K562 (cell line): ENCODE data around the gene PCDHGC4. TPM values are rescaled to one million over a fixed set of nuclear protein-coding genes. Genes with fewer than 3 reads are reported as not detected.

ENCODE experiments used
- polyA plus RNA-seq, 8 experiments: library from polyadenylated mRNA; depleted of rRNA in 4 of 8; stranded (reverse) in 5 of 8; unstranded in 3 of 8; fragments of >200 nt; fragmentation: Nextera tagmentation in 2 of 8; fragmentation: Illumina TruSeq in 1 of 8; extraction: Ambion mirVana in 2 of 8; extraction: Trizol in 1 of 8; gene quantifications; 2 replicates each; pipeline versions ENCODE4 v1.2.1 to v1.2.3, GENCODE V29; 2011 to 2014; ENCODE audit warnings: inconsistent platforms in 1 of 8, missing spikeins in 1 of 8
- total RNA-seq, 7 experiments: library from RNA; depleted of rRNA in 6 of 7; stranded (reverse); fragments of >200 nt in 6 of 7; fragmentation: Illumina TruSeq in 2 of 7; extraction: Trizol in 2 of 7; gene quantifications; 2 replicates each; pipeline versions ENCODE4 v1.2.1 to v1.2.3, GENCODE V29; 2011 to 2021; ENCODE audit warnings: low replicate concordance in 1 of 7

Gene PCDHGC4
- total and polyA plus RNA-seq, 9 of the 15 experiments (the other 6 are each of a cell fraction or from before 2014, with no cell fraction given) = 0.05 TPM; not detected in 8

Other genes with a start within 250 kb of the PCDHGC4 start
Only the 7 nearest of the 29 such genes appear.
- gene PCDHGB6, start 77.0 kb upstream of the PCDHGC4 start, total RNA-seq (2014; rRNA removed) = 0.09 TPM in 1 of 2 replicates, not detected in the other
- 0.06 and 0.07 TPM in 2 replicates for gene PCDHGB6, start 77.0 kb upstream of the PCDHGC4 start, total RNA-seq (2014; rRNA removed; fragmentation: Illumina TruSeq; extraction: Trizol)
- gene PCDHGB6, start 77.0 kb upstream of the PCDHGC4 start, total RNA-seq (2015; rRNA removed; fragmentation: Illumina TruSeq; extraction: Trizol) = 0.08 and 0.11 TPM in 2 replicates
- 0.11 TPM in 2 replicates for gene PCDHGB6, start 77.0 kb upstream of the PCDHGC4 start, total RNA-seq (2021)
- 0.01 and 0.04 TPM in 2 replicates for gene PCDHGB6, start 77.0 kb upstream of the PCDHGC4 start, polyA plus RNA-seq (2011; rRNA removed)
- gene PCDHGB6, start 77.0 kb upstream of the PCDHGC4 start, polyA plus RNA-seq (2014; fragmentation: Illumina TruSeq; extraction: Trizol) = not detected in 2 replicates
- gene PCDHGB6, start 77.0 kb upstream of the PCDHGC4 start, polyA plus RNA-seq (2014; fragmentation: Nextera tagmentation; extraction: Ambion mirVana) = under 1 TPM; 0.01 to 0.03 TPM
- 0.07 TPM in 1 of 2 replicates, not detected in the other for gene PCDHGB6, start 77.0 kb upstream of the PCDHGC4 start, polyA plus RNA-seq (2014; rRNA removed)
- 0.04 and 0.05 TPM in 2 replicates for gene PCDHGA10, start 72.0 kb upstream of the PCDHGC4 start, total RNA-seq (2014; rRNA removed)
- gene PCDHGA10, start 72.0 kb upstream of the PCDHGC4 start, total RNA-seq (2014; rRNA removed; fragmentation: Illumina TruSeq; extraction: Trizol) = 0.06 and 0.07 TPM in 2 replicates
- gene PCDHGA10, start 72.0 kb upstream of the PCDHGC4 start, total RNA-seq (2015; rRNA removed; fragmentation: Illumina TruSeq; extraction: Trizol) = 0.08 and 0.11 TPM in 2 replicates
- gene PCDHGA10, start 72.0 kb upstream of the PCDHGC4 start, total RNA-seq (2021) = 0.07 and 0.13 TPM in 2 replicates
- 0.03 TPM in 1 of 2 replicates, not detected in the other for gene PCDHGA10, start 72.0 kb upstream of the PCDHGC4 start, polyA plus RNA-seq (2011; rRNA removed)
- gene PCDHGA10, start 72.0 kb upstream of the PCDHGC4 start, polyA plus RNA-seq (2014; fragmentation: Illumina TruSeq; extraction: Trizol) = 0.06 TPM in 1 of 2 replicates, not detected in the other
- under 1 TPM; 0.01 to 0.04 TPM for gene PCDHGA10, start 72.0 kb upstream of the PCDHGC4 start, polyA plus RNA-seq (2014; fragmentation: Nextera tagmentation; extraction: Ambion mirVana)
- gene PCDHGA10, start 72.0 kb upstream of the PCDHGC4 start, polyA plus RNA-seq (2014; rRNA removed) = 0.01 TPM in 1 of 2 replicates, not detected in the other
- 0.04 TPM in 1 of 2 replicates, not detected in the other for gene PCDHGB7, start 67.4 kb upstream of the PCDHGC4 start, total RNA-seq (2014; rRNA removed)
- gene PCDHGB7, start 67.4 kb upstream of the PCDHGC4 start, total RNA-seq (2014; rRNA removed; fragmentation: Illumina TruSeq; extraction: Trizol) = not detected in 2 replicates
- gene PCDHGB7, start 67.4 kb upstream of the PCDHGC4 start, total RNA-seq (2015; rRNA removed; fragmentation: Illumina TruSeq; extraction: Trizol) = 0.08 TPM in 1 of 2 replicates, not detected in the other
- gene PCDHGB7, start 67.4 kb upstream of the PCDHGC4 start, total RNA-seq (2021) = 0.04 and 0.09 TPM in 2 replicates
- gene PCDHGB7, start 67.4 kb upstream of the PCDHGC4 start, polyA plus RNA-seq (2011; rRNA removed) = not detected in 2 replicates
- not detected in 2 replicates for gene PCDHGB7, start 67.4 kb upstream of the PCDHGC4 start, polyA plus RNA-seq (2014; fragmentation: Illumina TruSeq; extraction: Trizol)
- gene PCDHGB7, start 67.4 kb upstream of the PCDHGC4 start, polyA plus RNA-seq (2014; fragmentation: Nextera tagmentation; extraction: Ambion mirVana) = not detected
- not detected in 2 replicates for gene PCDHGB7, start 67.4 kb upstream of the PCDHGC4 start, polyA plus RNA-seq (2014; rRNA removed)
- 0.04 and 0.05 TPM in 2 replicates for gene PCDHGA11, start 64.0 kb upstream of the PCDHGC4 start, total RNA-seq (2014; rRNA removed)
- 0.04 and 0.06 TPM in 2 replicates for gene PCDHGA11, start 64.0 kb upstream of the PCDHGC4 start, total RNA-seq (2014; rRNA removed; fragmentation: Illumina TruSeq; extraction: Trizol)
- gene PCDHGA11, start 64.0 kb upstream of the PCDHGC4 start, total RNA-seq (2015; rRNA removed; fragmentation: Illumina TruSeq; extraction: Trizol) = 0.07 and 0.08 TPM in 2 replicates
- 0.04 TPM in 1 of 2 replicates, not detected in the other for gene PCDHGA11, start 64.0 kb upstream of the PCDHGC4 start, total RNA-seq (2021)
- 0.01 TPM in 1 of 2 replicates, not detected in the other for gene PCDHGA11, start 64.0 kb upstream of the PCDHGC4 start, polyA plus RNA-seq (2011; rRNA removed)
- 0.04 TPM in 1 of 2 replicates, not detected in the other for gene PCDHGA11, start 64.0 kb upstream of the PCDHGC4 start, polyA plus RNA-seq (2014; fragmentation: Illumina TruSeq; extraction: Trizol)
- not detected for gene PCDHGA11, start 64.0 kb upstream of the PCDHGC4 start, polyA plus RNA-seq (2014; fragmentation: Nextera tagmentation; extraction: Ambion mirVana)
- not detected in 2 replicates for gene PCDHGA11, start 64.0 kb upstream of the PCDHGC4 start, polyA plus RNA-seq (2014; rRNA removed)
- not detected in 2 replicates for gene PCDHGA12, start 54.5 kb upstream of the PCDHGC4 start, total RNA-seq (2014; rRNA removed)
- gene PCDHGA12, start 54.5 kb upstream of the PCDHGC4 start, total RNA-seq (2014; rRNA removed; fragmentation: Illumina TruSeq; extraction: Trizol) = not detected in 2 replicates
- gene PCDHGA12, start 54.5 kb upstream of the PCDHGC4 start, total RNA-seq (2015; rRNA removed; fragmentation: Illumina TruSeq; extraction: Trizol) = not detected in 2 replicates
- gene PCDHGA12, start 54.5 kb upstream of the PCDHGC4 start, total RNA-seq (2021) = 0.13 TPM in 1 of 2 replicates, not detected in the other
- 0.03 TPM in 1 of 2 replicates, not detected in the other for gene PCDHGA12, start 54.5 kb upstream of the PCDHGC4 start, polyA plus RNA-seq (2011; rRNA removed)
- not detected in 2 replicates for gene PCDHGA12, start 54.5 kb upstream of the PCDHGC4 start, polyA plus RNA-seq (2014; fragmentation: Illumina TruSeq; extraction: Trizol)
- gene PCDHGA12, start 54.5 kb upstream of the PCDHGC4 start, polyA plus RNA-seq (2014; fragmentation: Nextera tagmentation; extraction: Ambion mirVana) = not detected
- not detected in 2 replicates for gene PCDHGA12, start 54.5 kb upstream of the PCDHGC4 start, polyA plus RNA-seq (2014; rRNA removed)
- gene PCDHGC3, start 9.1 kb upstream of the PCDHGC4 start, total RNA-seq (2014; rRNA removed) = not detected in 2 replicates
- gene PCDHGC3, start 9.1 kb upstream of the PCDHGC4 start, total RNA-seq (2014; rRNA removed; fragmentation: Illumina TruSeq; extraction: Trizol) = not detected in 2 replicates
- not detected in 2 replicates for gene PCDHGC3, start 9.1 kb upstream of the PCDHGC4 start, total RNA-seq (2015; rRNA removed; fragmentation: Illumina TruSeq; extraction: Trizol)
- 0.07 and 0.20 TPM in 2 replicates for gene PCDHGC3, start 9.1 kb upstream of the PCDHGC4 start, total RNA-seq (2021)
- gene PCDHGC3, start 9.1 kb upstream of the PCDHGC4 start, polyA plus RNA-seq (2011; rRNA removed) = not detected in 2 replicates
- not detected in 2 replicates for gene PCDHGC3, start 9.1 kb upstream of the PCDHGC4 start, polyA plus RNA-seq (2014; fragmentation: Illumina TruSeq; extraction: Trizol)
- gene PCDHGC3, start 9.1 kb upstream of the PCDHGC4 start, polyA plus RNA-seq (2014; fragmentation: Nextera tagmentation; extraction: Ambion mirVana) = not detected
- gene PCDHGC3, start 9.1 kb upstream of the PCDHGC4 start, polyA plus RNA-seq (2014; rRNA removed) = not detected in 2 replicates
- not detected in 2 replicates for gene PCDHGC5, start 4.1 kb downstream of the PCDHGC4 start, total RNA-seq (2014; rRNA removed)
- gene PCDHGC5, start 4.1 kb downstream of the PCDHGC4 start, total RNA-seq (2014; rRNA removed; fragmentation: Illumina TruSeq; extraction: Trizol) = not detected in 2 replicates
- not detected in 2 replicates for gene PCDHGC5, start 4.1 kb downstream of the PCDHGC4 start, total RNA-seq (2015; rRNA removed; fragmentation: Illumina TruSeq; extraction: Trizol)
- gene PCDHGC5, start 4.1 kb downstream of the PCDHGC4 start, total RNA-seq (2021) = not detected in 2 replicates
- gene PCDHGC5, start 4.1 kb downstream of the PCDHGC4 start, polyA plus RNA-seq (2011; rRNA removed) = not detected in 2 replicates
- not detected in 2 replicates for gene PCDHGC5, start 4.1 kb downstream of the PCDHGC4 start, polyA plus RNA-seq (2014; fragmentation: Illumina TruSeq; extraction: Trizol)
- not detected for gene PCDHGC5, start 4.1 kb downstream of the PCDHGC4 start, polyA plus RNA-seq (2014; fragmentation: Nextera tagmentation; extraction: Ambion mirVana)
- not detected in 2 replicates for gene PCDHGC5, start 4.1 kb downstream of the PCDHGC4 start, polyA plus RNA-seq (2014; rRNA removed)